Kidney epithelial cell (primary cell): ENCODE measurements around the gene TEX2. TPM values are rescaled to one million over a fixed set of nuclear protein-coding genes. Genes with fewer than 3 reads are reported as not detected.
"Not testable (repeated sequence)": the region's sequence is repeated elsewhere in the genome, so short reads cannot be mapped to it uniquely, and the experiment has no call there.

ENCODE experiments used
- DNase-seq: peaks from one replicate; pipeline ENCODE4 v3.0.0-alpha.2; 2010; ENCODE audit warnings: low read depth
- H3K27me3 ChIP-seq: 2 replicates; pipeline ENCODE4 v1.6.0; 2011; ENCODE audit warnings: low read length; ENCODE audit not compliant: control insufficient read depth, insufficient read depth
- H3K36me3 ChIP-seq: 2 replicates; pipeline ENCODE4 v1.5.1; 2011; ENCODE audit warnings: low read length; ENCODE audit not compliant: control insufficient read depth, insufficient read depth
- H3K4me3 ChIP-seq: 2 replicates; pipeline ENCODE4 v1.5.1; 2011; ENCODE audit warnings: low read depth, mild to moderate bottlenecking, control low read depth, low read length
- total RNA-seq: library from RNA; depleted of rRNA; stranded (reverse); fragments of >200 nt; gene quantifications from 2 replicates; pipeline ENCODE4 v1.2.3, GENCODE V29; 2015
- TF ChIP-seq, protein P1 (sequence below): IDR thresholded peaks from 2 replicates; pipeline ENCODE4 v1.5.1; 2011; ENCODE audit warnings: mild to moderate bottlenecking, moderate library complexity, low read length, control low read depth, inconsistent platforms; ENCODE audit not compliant: insufficient read depth, poor library complexity, severe bottlenecking

The TEX2 gene
- total RNA-seq, 1 donor from 2014 or later: 16.5 TPM

DNA sequence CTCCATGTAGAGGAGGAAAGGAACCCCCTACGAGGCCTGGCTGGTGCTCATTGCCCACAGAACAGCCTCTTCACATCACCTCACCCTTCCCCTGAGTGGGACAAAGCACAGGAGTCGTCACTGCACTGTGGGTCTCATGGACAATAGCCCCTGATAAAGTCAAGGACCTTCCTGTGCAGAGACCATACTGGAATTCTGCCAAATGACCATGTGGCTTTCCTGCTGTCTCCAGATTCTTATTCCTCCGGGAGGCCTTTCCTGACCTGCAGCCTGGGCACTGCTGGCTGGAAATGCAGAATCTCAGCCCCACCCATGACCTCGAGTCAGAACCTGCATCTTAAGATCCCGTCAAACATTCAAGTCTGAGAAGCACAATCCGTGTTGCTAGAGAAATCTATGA lies 72.6 kb downstream of the TEX2 start:
- TF ChIP-seq, protein P1, sequence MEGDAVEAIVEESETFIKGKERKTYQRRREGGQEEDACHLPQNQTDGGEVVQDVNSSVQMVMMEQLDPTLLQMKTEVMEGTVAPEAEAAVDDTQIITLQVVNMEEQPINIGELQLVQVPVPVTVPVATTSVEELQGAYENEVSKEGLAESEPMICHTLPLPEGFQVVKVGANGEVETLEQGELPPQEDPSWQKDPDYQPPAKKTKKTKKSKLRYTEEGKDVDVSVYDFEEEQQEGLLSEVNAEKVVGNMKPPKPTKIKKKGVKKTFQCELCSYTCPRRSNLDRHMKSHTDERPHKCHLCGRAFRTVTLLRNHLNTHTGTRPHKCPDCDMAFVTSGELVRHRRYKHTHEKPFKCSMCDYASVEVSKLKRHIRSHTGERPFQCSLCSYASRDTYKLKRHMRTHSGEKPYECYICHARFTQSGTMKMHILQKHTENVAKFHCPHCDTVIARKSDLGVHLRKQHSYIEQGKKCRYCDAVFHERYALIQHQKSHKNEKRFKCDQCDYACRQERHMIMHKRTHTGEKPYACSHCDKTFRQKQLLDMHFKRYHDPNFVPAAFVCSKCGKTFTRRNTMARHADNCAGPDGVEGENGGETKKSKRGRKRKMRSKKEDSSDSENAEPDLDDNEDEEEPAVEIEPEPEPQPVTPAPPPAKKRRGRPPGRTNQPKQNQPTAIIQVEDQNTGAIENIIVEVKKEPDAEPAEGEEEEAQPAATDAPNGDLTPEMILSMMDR: no peak
- H3K36me3 ChIP-seq: no peaks in the 10 kb centered on the region
- H3K4me3 ChIP-seq: no peak overlapping the region
- no peaks in the 10 kb centered on the region for H3K27me3 ChIP-seq
- DNase-seq: no peak

DNA sequence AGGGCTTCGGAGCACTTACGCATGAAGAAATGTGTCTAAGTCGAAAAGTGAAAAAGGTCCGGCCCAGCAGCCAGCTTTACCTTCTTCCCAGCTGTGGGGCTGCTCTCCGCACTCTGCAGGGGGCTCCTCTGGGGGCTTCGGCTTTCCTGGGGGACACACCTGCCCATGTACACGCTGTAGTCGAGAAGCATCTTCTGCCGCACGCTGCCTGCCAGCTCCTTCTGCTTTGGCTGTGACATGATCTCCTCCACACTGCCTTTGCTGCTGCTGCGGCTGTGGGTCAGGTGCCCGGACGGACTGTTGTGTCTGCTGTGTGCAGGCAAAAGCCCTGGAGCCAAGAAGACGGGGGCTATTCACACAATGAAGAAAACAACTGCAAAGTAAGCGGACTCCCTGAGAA lies 75.0 kb downstream of the TEX2 start:
- DNase-seq: no peak
- no peak overlapping the region for H3K4me3 ChIP-seq
- H3K36me3 ChIP-seq: no peaks in the 10 kb centered on the region
- TF ChIP-seq, protein P1: no peak
- no peaks in the 10 kb centered on the region for H3K27me3 ChIP-seq

DNA sequence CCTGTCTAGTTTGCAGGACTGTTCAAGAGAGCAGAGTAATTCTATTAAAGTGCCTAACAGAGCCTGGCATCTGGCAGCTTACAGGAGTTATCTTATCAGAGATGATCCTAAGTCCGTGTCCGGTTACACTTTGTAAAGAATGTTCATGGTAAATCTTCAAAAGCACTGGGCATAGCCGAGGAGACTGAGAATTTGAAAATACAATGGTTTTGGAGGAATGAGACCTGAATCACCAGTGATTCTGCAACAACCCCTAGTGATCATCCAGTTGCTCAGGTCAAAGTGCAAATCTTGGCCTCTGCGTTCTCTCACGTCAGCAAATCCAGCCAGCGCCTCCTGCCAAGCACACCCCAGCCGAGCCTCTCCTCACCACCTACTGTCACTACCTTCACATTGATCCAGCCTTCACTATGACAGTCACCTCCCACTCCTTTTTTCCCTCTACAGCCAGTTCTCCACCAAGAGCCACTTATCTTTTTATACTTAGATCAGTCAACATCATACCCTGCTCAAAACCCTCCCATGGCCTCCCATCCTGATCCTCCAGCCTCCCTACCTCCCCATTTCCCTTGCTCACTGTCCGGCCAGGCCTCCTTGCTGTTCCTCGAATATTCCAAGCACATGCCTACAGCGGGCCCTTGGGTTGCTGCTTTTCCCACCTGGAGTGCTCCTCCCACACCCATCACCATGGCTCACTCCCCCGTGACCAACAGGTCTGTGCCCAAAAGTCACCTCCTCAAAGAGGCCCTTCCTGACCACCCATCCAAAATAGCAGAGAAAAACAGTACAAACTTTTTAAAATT lies 75.8 kb downstream of the TEX2 start:
- Histone ChIP-seq H3K27me3 (no peaks in the 10 kb centered on the region), H3K36me3 (no peaks in the 10 kb centered on the region)
- TF ChIP-seq, protein P1: no peak

DNA sequence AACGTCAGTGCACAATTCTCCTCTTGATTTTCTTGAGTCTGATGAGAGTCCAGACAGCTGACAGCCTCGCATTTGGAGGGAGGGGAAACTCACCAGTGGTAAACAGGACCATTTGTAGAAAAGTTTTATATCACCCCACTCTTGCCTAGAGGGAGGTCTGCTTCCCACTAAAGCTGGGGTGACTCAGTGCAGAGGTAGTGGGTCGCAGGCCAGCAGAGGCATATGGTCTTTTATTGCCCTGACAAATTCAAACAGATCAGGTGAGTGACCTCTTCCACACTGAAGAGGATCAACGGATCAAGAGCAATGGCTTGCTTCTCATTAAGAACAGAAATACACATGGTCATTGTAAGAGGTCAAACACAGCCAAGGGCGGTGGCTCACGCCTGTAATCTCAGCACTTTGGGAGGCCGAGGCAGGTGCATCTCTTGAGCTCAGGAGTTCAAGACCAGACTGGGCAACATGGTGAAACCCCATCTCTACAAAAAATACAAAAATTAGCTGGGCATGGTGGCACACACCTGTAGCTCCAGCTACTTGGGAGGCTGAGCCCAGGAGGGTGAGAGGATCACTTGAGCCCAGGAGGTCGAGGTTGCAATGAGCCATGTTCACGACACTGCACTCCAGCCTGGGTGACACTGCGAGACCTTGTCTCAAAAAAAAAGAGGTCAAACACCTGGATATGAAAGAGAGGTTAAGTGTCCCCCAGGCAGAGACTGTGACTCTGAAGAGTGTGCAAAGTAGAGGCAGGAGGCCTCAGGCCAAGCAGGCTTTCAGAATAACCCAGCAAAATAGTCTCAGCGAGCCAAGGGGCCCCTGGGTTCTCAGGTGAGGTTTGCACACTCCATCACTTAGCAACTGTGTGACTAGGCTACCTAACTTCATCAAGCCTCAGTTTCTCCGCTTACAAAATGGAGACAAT lies 76.6 kb downstream of the TEX2 start:
- no peak for DNase-seq
- no peaks in the 10 kb centered on the region for H3K27me3 ChIP-seq
- H3K4me3 ChIP-seq: no peak overlapping the region
- TF ChIP-seq, protein P1: no peak
- H3K36me3 ChIP-seq: no peaks in the 10 kb centered on the region

More for the DNA sequence above, 75.8 kb downstream of the TEX2 start:
- no peak overlapping the region for H3K4me3 ChIP-seq
- no peak for DNase-seq

DNA sequence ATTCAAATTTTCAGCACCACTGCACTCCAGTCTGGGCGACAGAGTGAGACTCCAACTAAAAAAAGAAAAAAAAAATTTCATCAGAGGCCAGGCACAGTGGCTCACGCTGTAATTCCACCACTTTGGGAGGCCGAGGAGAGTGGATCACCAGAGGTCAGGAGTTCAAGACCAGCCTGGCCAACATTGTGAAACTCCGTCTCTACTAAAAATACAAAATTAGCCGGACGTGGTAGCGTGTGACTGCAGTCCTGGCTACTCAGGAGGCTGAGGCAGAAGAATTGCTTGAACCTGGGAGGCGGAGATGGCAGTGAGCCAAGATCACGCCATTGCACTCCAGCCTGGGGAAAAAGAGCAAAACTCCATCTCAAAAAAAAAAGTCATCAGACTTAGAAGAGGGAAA lies 77.5 kb downstream of the TEX2 start:
- H3K4me3 ChIP-seq, DNase-seq, H3K36me3 ChIP-seq, H3K27me3 ChIP-seq: not testable (repeated sequence)

DNA sequence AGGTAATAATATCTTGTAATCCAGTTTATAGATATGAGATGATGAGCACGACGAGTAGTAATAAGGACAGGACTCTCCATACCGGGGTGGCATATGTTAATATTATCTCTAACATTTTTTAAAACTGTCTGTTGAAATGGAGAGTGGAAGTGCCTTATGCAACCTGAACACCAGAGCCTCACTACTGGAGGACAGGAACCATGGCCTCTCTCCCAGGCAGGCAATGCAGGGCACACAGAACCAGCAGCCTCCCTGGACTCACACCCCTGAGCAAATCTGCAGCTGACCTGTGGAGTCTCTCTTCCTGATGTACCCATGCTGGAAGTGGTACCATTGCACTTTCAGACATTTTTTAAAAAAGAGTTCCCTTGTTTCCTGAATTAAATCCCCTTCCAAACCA lies 78.0 kb downstream of the TEX2 start:
- Histone ChIP-seq H3K4me3 (no peak overlapping the region), H3K27me3 (no peaks in the 10 kb centered on the region), H3K36me3 (no peaks in the 10 kb centered on the region)
- TF ChIP-seq, protein P1: no peak
- DNase-seq: no peak
